Activated CD8-positive, alpha-beta memory T cell treated with anti-CD3 and anti-CD28 coated beads, Interleukin-2, amount 50 U/mL, for 1 hour (primary cell): Measurements from ENCODE around the gene TCEAL4.
A peak's percentile ranks its signal among the peaks of the same experiment; 100 is the strongest.

Experiments used
- DNase-seq: peaks from one replicate; pipeline ENCODE4 v3.0.0-alpha.2; 2020; ENCODE audit errors: extremely low read depth

Gene TCEAL4

DNA sequence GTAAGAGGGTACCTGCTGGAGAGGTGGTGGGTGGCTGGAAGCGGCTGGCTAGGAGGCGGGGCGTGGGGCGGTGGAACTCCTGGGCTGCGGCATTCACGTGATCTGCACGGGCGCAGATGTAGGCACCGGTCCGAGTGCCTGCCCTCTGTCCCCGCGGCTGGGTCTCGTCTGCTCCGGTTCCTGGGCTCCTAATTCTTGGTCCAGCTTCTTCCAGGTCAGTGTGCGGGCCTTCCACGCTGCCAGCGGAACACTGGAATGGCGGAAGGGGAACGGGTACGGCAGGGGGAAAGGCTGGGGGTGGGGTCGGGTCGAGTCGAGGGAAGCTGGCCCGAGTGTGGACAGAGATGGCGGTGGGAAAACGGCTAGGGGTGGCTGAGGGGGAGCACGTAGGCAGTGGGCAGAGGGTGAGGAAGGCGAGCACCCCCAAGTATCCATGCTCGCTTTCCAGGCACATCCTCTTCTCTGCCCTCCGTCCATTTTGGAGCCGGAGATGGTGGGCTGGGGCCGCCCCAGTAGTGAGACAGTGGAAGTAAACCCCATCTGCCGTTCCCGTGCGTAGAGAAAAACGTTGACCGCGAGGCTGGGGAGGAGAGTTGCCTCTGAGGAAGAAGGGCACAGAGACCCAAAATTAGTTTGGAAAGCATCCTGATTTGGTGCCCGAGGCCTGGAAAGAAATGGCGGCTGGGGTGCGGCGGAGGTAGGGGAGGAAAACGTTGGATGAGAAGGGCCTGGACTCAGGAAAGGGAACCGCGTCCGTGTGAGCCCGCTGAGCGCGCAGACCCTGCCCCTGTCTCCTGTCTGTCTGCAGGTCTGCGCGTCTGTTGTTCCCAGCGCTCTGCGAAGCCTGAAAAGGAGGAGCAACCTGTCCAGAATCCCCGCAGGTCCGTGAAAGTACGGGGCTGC lies at the start of gene TCEAL4:
Gene TCEAL4 (plus strand): TSS at position 105 of the 903 bp plus-strand sequence. CDS start 1,161 bp downstream, outside the sequence.
- no peak for DNase-seq

DNA sequence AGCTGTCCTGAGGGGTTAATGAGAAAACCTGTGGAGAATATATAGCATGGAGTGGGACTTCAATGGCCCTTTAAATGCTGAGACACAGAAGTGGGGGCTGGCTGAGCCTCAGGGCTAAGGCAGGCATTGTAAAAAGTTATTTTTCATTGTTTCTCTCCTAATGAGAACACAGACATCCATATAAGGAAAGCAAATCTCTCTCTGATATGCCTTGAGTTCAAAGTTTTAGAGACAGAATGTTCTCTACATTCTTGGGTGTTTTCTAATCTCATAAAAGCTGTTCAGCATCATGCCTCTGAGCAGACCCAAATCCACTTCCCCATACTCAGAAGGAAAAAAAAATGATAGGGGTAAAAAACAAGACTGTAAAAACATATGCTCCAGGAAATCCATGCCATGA lies 49.2 kb upstream of the TCEAL4 start:
- DNase-seq, result no peak

- no peak for DNase-seq
Measured at GRCh38 chrX:103536732-103537131, 48.6 kb upstream of the TCEAL4 start.

DNA sequence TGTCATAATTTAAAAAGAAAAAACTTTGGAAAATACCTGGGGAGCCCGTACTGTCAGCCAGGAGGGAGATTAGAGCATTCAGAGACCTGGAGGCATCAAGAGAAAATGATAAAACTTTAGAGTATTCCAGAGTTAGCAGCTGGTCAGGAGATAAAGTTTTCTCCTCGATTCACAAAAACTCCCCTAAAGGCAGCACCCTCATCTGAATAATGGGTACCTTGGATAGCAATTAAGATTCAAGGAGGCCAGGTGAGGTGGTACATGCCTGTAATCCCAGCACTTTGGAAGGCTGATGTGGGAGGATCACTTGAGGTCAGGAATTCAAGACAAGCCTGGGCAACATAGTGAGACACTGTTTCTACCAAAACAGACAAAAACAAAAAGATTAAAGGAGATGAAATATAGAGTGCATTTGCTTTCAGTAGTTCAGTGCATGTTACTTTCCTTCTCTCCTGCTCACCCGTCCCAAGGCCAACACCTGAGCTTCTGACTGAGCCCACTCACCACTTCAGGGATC lies 47.4 kb upstream of the TCEAL4 start:
- no peak for DNase-seq

DNA sequence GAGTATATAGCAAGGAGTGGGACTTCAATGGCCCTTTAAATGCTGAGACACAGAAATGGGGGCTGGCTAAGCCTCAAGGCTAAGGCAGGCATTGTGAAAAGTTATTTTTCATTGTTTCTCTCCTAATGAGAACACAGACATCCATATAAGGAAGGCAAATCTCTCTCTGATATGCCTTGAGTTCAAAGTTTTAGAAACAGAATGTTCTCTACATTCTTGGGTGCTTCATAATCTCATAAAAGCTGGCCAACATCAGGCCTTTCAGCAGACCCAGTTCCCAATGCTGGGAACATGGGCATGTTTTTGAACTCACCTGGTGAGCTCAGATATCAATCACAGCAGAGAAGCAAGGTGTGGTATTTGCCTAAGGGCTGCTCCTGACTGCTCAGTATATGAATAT lies 46.6 kb upstream of the TCEAL4 start:
- no peak for DNase-seq

GRCh38 chrX:103539695-103540094 lies 45.6 kb upstream of the TCEAL4 start:
- DNase-seq, result no peak

- DNase-seq, result no peak
Measured at GRCh38 chrX:103540145-103540544, 45.2 kb upstream of the TCEAL4 start.

GRCh38 chrX:103549916-103550315 lies 35.4 kb upstream of the TCEAL4 start:
- no peak for DNase-seq

GRCh38 chrX:103550415-103551051 lies 34.8 kb upstream of the TCEAL4 start:
- DNase-seq, result no peak

DNA sequence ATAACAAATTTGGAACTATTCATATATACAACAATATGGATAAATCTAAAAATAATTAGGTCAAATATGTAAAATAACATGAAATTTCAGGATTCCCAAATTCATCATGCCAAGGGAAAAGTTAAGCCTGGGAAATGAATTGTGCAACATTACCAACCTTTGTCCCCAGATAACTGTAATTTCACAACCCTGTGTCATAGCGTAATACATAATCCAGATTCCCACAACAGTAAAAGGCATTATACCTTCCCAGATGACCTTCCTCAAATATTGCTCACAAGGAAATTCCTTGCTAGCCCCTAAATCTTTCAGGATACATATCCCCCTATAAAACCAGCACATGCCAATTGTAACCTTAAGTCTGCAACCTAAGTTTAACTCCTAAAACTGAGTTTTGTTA lies 33.1 kb upstream of the TCEAL4 start:
- DNase-seq, result no peak

GRCh38 chrX:103554687-103555424 lies 30.5 kb upstream of the TCEAL4 start:
- peak; percentile 37 for DNase-seq

- no peak for DNase-seq
Measured at GRCh38 chrX:103556963-103557612, 28.2 kb upstream of the TCEAL4 start.

GRCh38 chrX:103560256-103560655 lies 25.1 kb upstream of the TCEAL4 start:
- DNase-seq, result no peak

DNA sequence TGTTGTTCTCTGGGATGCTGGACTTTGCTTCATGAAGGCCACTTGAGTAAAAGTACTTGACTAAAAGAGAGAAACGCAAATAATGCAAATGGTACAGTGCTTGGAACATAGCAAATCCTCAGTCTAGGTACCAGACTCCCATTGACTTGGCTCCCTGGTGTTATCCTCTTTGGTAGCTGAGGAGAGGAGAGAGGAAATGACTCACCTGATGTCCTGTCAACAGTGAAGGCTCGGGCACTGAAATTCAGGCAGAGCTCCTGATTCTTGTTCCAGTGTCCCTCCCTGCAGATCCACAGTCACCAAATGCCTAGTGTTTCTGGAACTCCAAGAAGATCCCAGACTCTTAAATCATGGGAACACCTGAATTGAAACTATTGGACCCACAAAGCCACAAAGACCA lies 22.5 kb upstream of the TCEAL4 start:
- no peak for DNase-seq

DNA sequence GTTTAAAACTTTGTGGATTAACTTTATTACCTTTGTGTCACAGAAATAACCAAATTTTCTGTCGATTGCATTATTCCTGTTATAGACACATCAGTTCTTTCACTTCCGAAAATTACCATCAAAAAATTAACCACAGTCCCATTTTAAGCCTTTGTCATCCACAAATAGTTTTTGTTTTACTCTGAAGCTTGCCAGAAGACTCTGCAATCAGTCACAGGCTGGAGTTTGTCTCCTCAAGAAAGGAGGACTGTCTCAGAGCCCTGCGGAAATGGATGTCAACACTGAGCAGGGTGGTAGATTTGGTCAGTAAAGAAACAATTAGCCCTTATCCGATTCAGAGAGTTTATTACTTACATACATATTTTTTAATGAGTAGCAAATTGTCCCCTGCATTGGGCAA lies 20.1 kb upstream of the TCEAL4 start:
- no peak for DNase-seq

GRCh38 chrX:103565752-103566151 lies 19.6 kb upstream of the TCEAL4 start:
- no peak for DNase-seq

DNA sequence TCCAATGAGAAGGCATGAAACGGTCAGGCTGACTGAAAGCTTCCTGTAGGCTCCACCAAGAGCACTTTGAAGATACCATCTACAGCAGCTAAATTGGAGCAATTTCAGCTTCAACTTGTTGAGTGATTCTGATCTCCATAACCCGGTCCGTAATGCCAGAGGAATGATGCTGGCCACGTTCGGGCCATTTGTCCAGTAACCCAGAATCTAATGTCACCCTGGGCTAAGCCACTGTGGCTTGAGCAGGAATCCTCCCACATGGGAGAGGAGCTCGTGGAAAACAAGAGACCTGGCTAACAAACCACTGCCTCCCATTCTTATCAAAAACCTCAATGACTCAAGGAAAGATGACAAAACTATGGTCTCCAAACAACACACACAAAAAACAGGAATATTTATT lies 14.2 kb upstream of the TCEAL4 start:
- no peak for DNase-seq

GRCh38 chrX:103571726-103572125 lies 13.6 kb upstream of the TCEAL4 start:
- no peak for DNase-seq

- DNase-seq, result no peak
Measured at GRCh38 chrX:103573202-103573601, 12.1 kb upstream of the TCEAL4 start.

GRCh38 chrX:103584596-103584995 lies 719 bp upstream of the TCEAL4 start:
- DNase-seq, result no peak

GRCh38 chrX:103586314-103586646 lies 965 bp downstream of the TCEAL4 start:
- DNase-seq, result no peak

GRCh38 chrX:103586659-103587058 lies 1.3 kb downstream of the TCEAL4 start:
- no peak for DNase-seq
